ENCODE measurements around the gene INSIG2. TPM values are rescaled to one million over a fixed set of nuclear protein-coding genes. Genes with fewer than 3 reads are reported as not detected.

Gene INSIG2
- total RNA-seq, 1 experiment from 2014 or later: 8.7 TPM

- Histone ChIP-seq H3K4me2 (ENCODE audit: insufficient read depth, insufficient read length, low read length) (no peak overlapping the region), H4K20me1 (ENCODE audit: control insufficient read depth, insufficient read depth, insufficient read length) (no peaks in the 10 kb centered on the region), H3K4ac (ENCODE audit: low read depth, low read length) (no peak overlapping the region), H3K9me3 (ENCODE audit: control insufficient read depth, low read depth, low read length) (no peaks in the 10 kb centered on the region), H2BK20ac (ENCODE audit: low read depth, low read length, poor library complexity, severe bottlenecking) (no peak overlapping the region), H3K23ac (ENCODE audit: insufficient read length, low read depth, low read length) (no peak overlapping the region), H3K4me1 (ENCODE audit: insufficient read depth, low read length) (no peaks in the 10 kb centered on the region), H2BK15ac (ENCODE audit: low read depth, low read length) (no peak overlapping the region), H3T11ph (ENCODE audit: low read length) (no peak overlapping the region), H3K23me2 (ENCODE audit: insufficient read length, low read depth, low read length, poor library complexity, severe bottlenecking) (no peaks in the 10 kb centered on the region), H3K56ac (ENCODE audit: insufficient read length, low read depth, low read length) (no peak overlapping the region), H3K79me1 (ENCODE audit: insufficient read depth, low read depth, low read length, poor library complexity, severe bottlenecking) (peaks cover 9% of the 10 kb centered on the region), H3K79me2 (ENCODE audit: insufficient read depth, low read length) (no peaks in the 10 kb centered on the region; the same call in 1 of the 2 replicates), H2BK12ac (ENCODE audit: insufficient read length, low read depth, low read length) (no peak overlapping the region), H3K18ac (ENCODE audit: insufficient read length, low read depth, low read length) (no peak overlapping the region), H3K27ac (ENCODE audit: insufficient read length, low read depth, low read length) (no peak overlapping the region), H3K14ac (ENCODE audit: insufficient read depth, low read length) (no peak overlapping the region), H2BK120ac (ENCODE audit: low read depth, low read length, poor library complexity, severe bottlenecking) (no peak overlapping the region), H3K9ac (ENCODE audit: extremely low read depth, insufficient read length, low read length) (no peak overlapping the region), H4K5ac (ENCODE audit: insufficient read length, low read depth, low read length) (no peak overlapping the region), H2AK5ac (ENCODE audit: insufficient read length, low read length) (no peak overlapping the region), H2BK5ac (ENCODE audit: insufficient read length, low read length) (no peak overlapping the region), H2AFZ (ENCODE audit: low read length) (no peak overlapping the region), H4K8ac (replicated peaks; ENCODE audit: insufficient read length, low read depth, low read length) (no peak overlapping the region), H3K27me3 (ENCODE audit: insufficient read depth, low read length) (no peaks in the 10 kb centered on the region), H4K91ac (ENCODE audit: insufficient read length, low read depth, low read length) (no peak overlapping the region)
- Mint-ChIP-seq H3K27ac (no peak overlapping the region), H3K4me1 (peaks cover 15% of the 10 kb centered on the region in 2 experiments), H3K27me3 (ENCODE audit: low read depth) (no peaks in the 10 kb centered on the region), H3K36me3 (ENCODE audit: insufficient read depth in 1 of 3, low read depth in 3 of 3) (peaks cover 2 to 31% (median 10%) of the 10 kb centered on the region in 3 experiments; a peak in 5 of 7 replicates), H3K9me3 (no peaks in the 10 kb centered on the region; a peak in 1 of 5 replicates), H3K4me3 (no peak overlapping the region)
- DNase-seq: no peak
- TF ChIP-seq CTCF (conservative IDR thresholded peaks at IDR 0.05): no peak
- WGBS (ENCODE audit: extremely low coverage, insufficient read length, low lambda C conversion rate): no CpG with 5 or more reads among the region's 4 CpGs
These were observed 9.4 kb downstream of the INSIG2 start for GRCh38 chr2:118097657-118098056.

Data from H9 (cell line).